Measurements from ENCODE around the gene ZFYVE28. TPM values are rescaled to one million over a fixed set of nuclear protein-coding genes. Genes with fewer than 3 reads are reported as not detected.

ZFYVE28 gene
- total RNA-seq, 1 donor from 2014 or later: 11.3 TPM

DNA sequence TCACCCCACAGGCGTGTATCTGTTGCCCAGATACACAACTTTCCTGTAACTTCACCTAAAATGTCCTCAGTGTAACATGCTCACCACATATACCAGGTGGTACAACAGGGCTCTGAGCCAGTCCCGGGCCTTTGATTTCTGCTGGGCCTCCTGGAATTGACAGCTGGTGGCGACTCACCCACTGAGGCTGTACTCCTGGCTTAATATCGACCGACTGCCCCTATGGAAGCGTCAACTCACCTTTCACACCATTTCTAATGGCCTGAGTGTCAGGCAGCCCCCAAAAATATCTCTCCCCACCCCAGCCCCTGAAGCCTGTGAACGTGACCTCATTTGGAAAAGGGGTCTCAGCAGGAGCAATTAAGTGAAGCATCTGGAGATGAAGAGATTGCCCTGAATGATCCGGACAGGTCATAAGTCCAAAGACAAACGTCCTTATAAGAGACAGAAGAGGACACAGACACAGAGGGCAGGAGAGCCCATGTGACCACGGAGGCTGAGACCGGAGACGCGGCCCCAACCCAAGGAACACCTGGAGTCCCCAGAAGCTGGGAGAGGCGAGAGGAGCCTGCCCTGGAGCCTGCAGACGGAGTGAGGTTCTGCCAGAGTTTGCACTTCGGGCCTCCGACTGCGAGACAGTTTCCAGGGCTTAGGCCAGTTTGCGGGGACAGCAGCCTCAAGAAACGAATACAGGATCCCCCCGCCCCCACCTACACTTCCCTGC lies 144.0 kb downstream of the ZFYVE28 start:
- Histone ChIP-seq H3K4me3 (no peak overlapping the region), H3K27ac (no peak overlapping the region), H3K27me3 (no peaks in the 10 kb centered on the region), H3K4me1 (no peaks in the 10 kb centered on the region), H3K36me3 (no peaks in the 10 kb centered on the region), H3K9me3 (no peaks in the 10 kb centered on the region)
- intact Hi-C loops (cut with DNase I): no loop called here
- TF ChIP-seq CTCF (IDR thresholded peaks at IDR 0.05) (no peak), POLR2AphosphoS5 (IDR thresholded peaks at IDR 0.05; ENCODE audit: insufficient read depth in 1 of 2, low read depth in 1 of 2) (no peak), POLR2A (IDR thresholded peaks at IDR 0.05) (no peak)
- DNase-seq (ENCODE audit: extremely low spot score in 2 of 2): no peak

DNA sequence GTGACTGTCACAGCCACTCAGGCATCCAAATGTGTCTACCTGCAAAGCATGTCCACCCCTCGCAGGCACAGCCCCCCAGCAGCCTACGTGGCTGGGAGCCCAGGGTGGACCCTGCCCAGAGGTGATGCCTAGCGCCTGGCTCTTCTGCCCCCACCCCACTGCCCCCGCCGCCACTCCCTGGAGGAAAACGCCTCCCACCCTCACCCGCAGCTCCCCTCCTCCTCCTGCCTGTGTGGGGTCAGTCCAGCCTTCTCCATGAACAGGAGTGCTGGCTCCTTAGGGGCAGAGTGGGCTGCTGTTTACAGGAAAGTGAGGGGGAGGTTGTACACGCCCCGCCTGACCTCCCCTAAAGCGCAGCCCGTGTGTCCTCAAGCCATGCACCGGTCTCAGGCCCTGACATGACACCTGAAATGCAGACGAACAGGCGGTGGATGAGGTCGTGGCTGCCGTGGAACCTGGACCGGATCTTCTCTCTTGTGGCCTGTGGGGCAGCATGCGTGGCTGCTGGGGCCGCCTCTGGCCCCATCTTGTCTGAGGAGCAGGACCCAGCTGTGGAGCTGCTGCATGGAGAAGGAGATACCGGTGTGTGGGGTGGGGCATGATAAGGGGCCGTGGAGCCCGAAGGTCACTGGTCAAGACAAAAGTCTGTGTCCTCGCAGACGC lies 144.7 kb downstream of the ZFYVE28 start:
- TF ChIP-seq POLR2AphosphoS5 (IDR thresholded peaks at IDR 0.05; ENCODE audit: insufficient read depth in 1 of 2, low read depth in 1 of 2) (no peak), CTCF (IDR thresholded peaks at IDR 0.05) (no peak), POLR2A (IDR thresholded peaks at IDR 0.05) (no peak)
- no peaks in the 10 kb centered on the region for H3K4me1 ChIP-seq
- H3K27ac ChIP-seq: no peak overlapping the region
- DNase-seq (ENCODE audit: extremely low spot score in 2 of 2): no peak
- H3K27me3 ChIP-seq: no peaks in the 10 kb centered on the region
- no peaks in the 10 kb centered on the region for H3K36me3 ChIP-seq
- no peak overlapping the region for H3K4me3 ChIP-seq
- H3K9me3 ChIP-seq: no peaks in the 10 kb centered on the region
- intact Hi-C loops (cut with DNase I): no loop called here

- H3K9me3 ChIP-seq: no peaks in the 10 kb centered on the region
- TF ChIP-seq POLR2AphosphoS5 (IDR thresholded peaks at IDR 0.05; ENCODE audit: insufficient read depth in 1 of 2, low read depth in 1 of 2) (no peak), POLR2A (IDR thresholded peaks at IDR 0.05) (no peak), CTCF (IDR thresholded peaks at IDR 0.05) (no peak)
- H3K4me1 ChIP-seq: no peaks in the 10 kb centered on the region
- no peaks in the 10 kb centered on the region for H3K36me3 ChIP-seq
- no peaks in the 10 kb centered on the region for H3K27me3 ChIP-seq
- intact Hi-C loops (cut with DNase I): no loop called here
- H3K4me3 ChIP-seq: no peak overlapping the region
- no peak overlapping the region for H3K27ac ChIP-seq
- no peak for DNase-seq (ENCODE audit: extremely low spot score in 2 of 2)
Observed at GRCh38 chr4:2273221-2273620, 145.2 kb downstream of the ZFYVE28 start.

DNA sequence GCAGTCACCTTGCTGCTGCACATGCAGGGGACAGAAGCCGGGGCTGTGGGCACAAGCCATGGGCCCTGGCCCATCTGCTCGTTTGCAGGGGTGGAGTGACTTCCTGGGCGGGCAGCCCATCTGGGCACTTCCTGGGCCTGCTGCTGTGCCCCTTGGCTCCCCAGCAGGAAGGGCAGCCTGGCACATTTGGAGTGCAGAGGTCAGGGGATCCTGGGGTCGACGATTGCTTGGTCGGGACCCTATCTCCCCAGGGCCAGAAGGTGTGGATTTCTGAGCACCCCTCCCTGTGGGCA lies 145.7 kb downstream of the ZFYVE28 start:
- H3K4me3 ChIP-seq: no peak overlapping the region
- H3K36me3 ChIP-seq: no peaks in the 10 kb centered on the region
- H3K27ac ChIP-seq: no peak overlapping the region
- DNase-seq (ENCODE audit: extremely low spot score in 2 of 2): no peak
- intact Hi-C loops (cut with DNase I): no loop called here
- no peak for TF ChIP-seq POLR2AphosphoS5 (IDR thresholded peaks at IDR 0.05; ENCODE audit: insufficient read depth in 1 of 2, low read depth in 1 of 2)
- TF ChIP-seq POLR2A (IDR thresholded peaks at IDR 0.05): no peak
- TF ChIP-seq CTCF (IDR thresholded peaks at IDR 0.05): no peak
- no peaks in the 10 kb centered on the region for H3K4me1 ChIP-seq
- no peaks in the 10 kb centered on the region for H3K9me3 ChIP-seq
- H3K27me3 ChIP-seq: no peaks in the 10 kb centered on the region

All from vagina (tissue), 2 donors.